Esophagus muscularis mucosa (tissue), 3 donors: ENCODE data around the gene ZNF48.

ENCODE experiments used
- POLR2A ChIP-seq: fragments of 450-650 bp; IDR thresholded peaks from one replicate; pipeline ENCODE4 v1.6.1; 2017; ENCODE audit warnings: antibody characterized with exemption, moderate library complexity, mild to moderate bottlenecking, low read depth
- POLR2AphosphoS5 ChIP-seq, 2 donors: sonication (generic); formaldehyde crosslinking; IDR thresholded peaks; one replicate each; pipeline ENCODE4 v1.6.1; 2017; ENCODE audit warnings: antibody characterized with exemption in 2 of 2
- TF ChIP-seq, protein P1 (sequence below), 3 experiments: fragments of 200-600 bp in 2 of 3; fragments of 450-650 bp in 1 of 3; sonication (generic) in 2 of 3; IDR thresholded peaks; one replicate each; pipeline ENCODE4 v1.5.1; 2017 to 2019; ENCODE audit warnings: antibody characterized with exemption in 3 of 3, mild to moderate bottlenecking in 2 of 3, moderate library complexity in 1 of 3

DNA sequence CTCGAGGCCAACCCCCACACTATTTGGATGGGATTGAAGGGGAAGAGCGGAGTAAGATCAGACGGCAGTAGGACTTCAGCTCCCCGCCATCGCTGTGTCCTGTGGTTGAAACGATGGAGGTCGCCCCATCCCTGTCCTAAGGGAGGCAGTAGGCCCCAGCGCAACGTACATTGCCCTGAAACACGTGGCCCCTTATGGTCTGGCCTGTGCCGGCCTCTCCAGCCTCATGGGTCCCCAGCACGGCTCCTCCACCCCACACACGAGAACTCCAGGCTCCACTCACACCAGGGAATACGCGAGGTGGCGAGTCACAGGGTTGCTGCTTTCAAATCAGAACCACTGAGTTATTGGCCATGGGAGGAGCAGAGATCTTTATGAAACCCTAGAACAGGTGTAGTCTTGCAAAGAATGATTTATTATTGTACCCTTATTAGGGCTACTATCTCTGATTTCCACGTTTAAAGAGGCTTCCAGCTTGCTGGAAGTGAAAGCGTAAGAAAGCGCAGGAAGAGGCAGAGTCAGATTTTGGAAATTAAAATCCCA, 35.3 kb downstream of the ZNF48 start:
- no peak for TF ChIP-seq POLR2AphosphoS5 (IDR thresholded peaks at IDR 0.05)
- no peak for TF ChIP-seq POLR2A
- TF ChIP-seq, protein P1, sequence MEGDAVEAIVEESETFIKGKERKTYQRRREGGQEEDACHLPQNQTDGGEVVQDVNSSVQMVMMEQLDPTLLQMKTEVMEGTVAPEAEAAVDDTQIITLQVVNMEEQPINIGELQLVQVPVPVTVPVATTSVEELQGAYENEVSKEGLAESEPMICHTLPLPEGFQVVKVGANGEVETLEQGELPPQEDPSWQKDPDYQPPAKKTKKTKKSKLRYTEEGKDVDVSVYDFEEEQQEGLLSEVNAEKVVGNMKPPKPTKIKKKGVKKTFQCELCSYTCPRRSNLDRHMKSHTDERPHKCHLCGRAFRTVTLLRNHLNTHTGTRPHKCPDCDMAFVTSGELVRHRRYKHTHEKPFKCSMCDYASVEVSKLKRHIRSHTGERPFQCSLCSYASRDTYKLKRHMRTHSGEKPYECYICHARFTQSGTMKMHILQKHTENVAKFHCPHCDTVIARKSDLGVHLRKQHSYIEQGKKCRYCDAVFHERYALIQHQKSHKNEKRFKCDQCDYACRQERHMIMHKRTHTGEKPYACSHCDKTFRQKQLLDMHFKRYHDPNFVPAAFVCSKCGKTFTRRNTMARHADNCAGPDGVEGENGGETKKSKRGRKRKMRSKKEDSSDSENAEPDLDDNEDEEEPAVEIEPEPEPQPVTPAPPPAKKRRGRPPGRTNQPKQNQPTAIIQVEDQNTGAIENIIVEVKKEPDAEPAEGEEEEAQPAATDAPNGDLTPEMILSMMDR (IDR thresholded peaks at IDR 0.05): peak in 1 of 3 experiments; percentile 22
